Measurements from ENCODE around the gene CDH15. TPM values are rescaled to one million over a fixed set of nuclear protein-coding genes. Genes with fewer than 3 reads are reported as not detected.
"Not testable (repeated sequence)": the region's sequence is repeated elsewhere in the genome, so short reads cannot be mapped to it uniquely, and the experiment has no call there.

The CDH15 gene
- polyA plus RNA-seq, 3 donors from 2014 or later = not detected

- not testable (repeated sequence) for H3K27ac Mint-ChIP-seq; H3K4me3 Mint-ChIP-seq; H3K36me3 Mint-ChIP-seq; H3K4me1 Mint-ChIP-seq; H3K27me3 Mint-ChIP-seq (ENCODE audit: low read depth in 3 of 3); H3K9me3 Mint-ChIP-seq; DNase-seq
Measured at GRCh38 chr16:89165681-89165979, 5.9 kb upstream of the CDH15 start.

- H3K27ac Mint-ChIP-seq = no peak overlapping the region
- peaks cover 0 to 6% (median 4%) of the 10 kb centered on the region in 3 donors for H3K27me3 Mint-ChIP-seq (ENCODE audit: low read depth in 3 of 3)
- no peak for DNase-seq
- no peak overlapping the region for H3K4me3 Mint-ChIP-seq
- peaks cover 8 to 9% of the 10 kb centered on the region in 2 donors for H3K4me1 Mint-ChIP-seq
- H3K36me3 Mint-ChIP-seq = no peaks in the 10 kb centered on the region
- H3K9me3 Mint-ChIP-seq = no peaks in the 10 kb centered on the region
Measured at GRCh38 chr16:89166696-89167424, 4.7 kb upstream of the CDH15 start.

- DNase-seq = peak; percentile 66 to 78 (median 70)
- H3K27ac Mint-ChIP-seq = no peak overlapping the region
- H3K36me3 Mint-ChIP-seq = no peaks in the 10 kb centered on the region
- no peak overlapping the region for H3K4me3 Mint-ChIP-seq
- H3K9me3 Mint-ChIP-seq = no peaks in the 10 kb centered on the region
- peaks cover 8 to 9% of the 10 kb centered on the region in 2 donors for H3K4me1 Mint-ChIP-seq
- H3K27me3 Mint-ChIP-seq (ENCODE audit: low read depth in 3 of 3) = peaks cover 0 to 4% (median 4%) of the 10 kb centered on the region in 3 donors
Measured at GRCh38 chr16:89167425-89167941, 4.1 kb upstream of the CDH15 start.

GRCh38 chr16:89168381-89169189, 3.0 kb upstream of the CDH15 start:
- peaks cover 8 to 9% of the 10 kb centered on the region in 2 donors for H3K4me1 Mint-ChIP-seq
- H3K9me3 Mint-ChIP-seq = no peaks in the 10 kb centered on the region
- DNase-seq = no peak
- H3K27ac Mint-ChIP-seq = no peak overlapping the region
- no peaks in the 10 kb centered on the region for H3K36me3 Mint-ChIP-seq
- no peak overlapping the region for H3K4me3 Mint-ChIP-seq
- peaks cover 0 to 4% (median 4%) of the 10 kb centered on the region in 3 donors for H3K27me3 Mint-ChIP-seq (ENCODE audit: low read depth in 3 of 3)

- H3K36me3 Mint-ChIP-seq = no peaks in the 10 kb centered on the region
- no peak overlapping the region for H3K4me3 Mint-ChIP-seq
- H3K9me3 Mint-ChIP-seq = no peaks in the 10 kb centered on the region
- peaks cover 8 to 10% of the 10 kb centered on the region in 2 donors for H3K4me1 Mint-ChIP-seq
- no peak overlapping the region for H3K27ac Mint-ChIP-seq
- no peak for DNase-seq
- peaks cover 0 to 4% (median 3%) of the 10 kb centered on the region in 3 donors for H3K27me3 Mint-ChIP-seq (ENCODE audit: low read depth in 3 of 3)
Measured at GRCh38 chr16:89169778-89170177, 1.8 kb upstream of the CDH15 start.

- Mint-ChIP-seq H3K27me3 (ENCODE audit: low read depth in 3 of 3) (peaks cover 0 to 4% (median 3%) of the 10 kb centered on the region in 3 donors), H3K36me3 (no peaks in the 10 kb centered on the region), H3K4me1 (peaks cover 8 to 10% of the 10 kb centered on the region in 2 donors), H3K27ac (peak overlapping the region in 3 of 6 donors; percentile 38 to 69 (median 45)), H3K4me3 (peak overlapping the region; percentile 65 to 75 (median 73)), H3K9me3 (no peaks in the 10 kb centered on the region)
- no peak for DNase-seq
Measured at GRCh38 chr16:89170346-89171215, 967 bp upstream of the CDH15 start.

GRCh38 chr16:89172171-89172527, 601 bp downstream of the CDH15 start:
- peaks cover 0 to 3% (median 2%) of the 10 kb centered on the region in 3 donors for H3K27me3 Mint-ChIP-seq (ENCODE audit: low read depth in 3 of 3)
- H3K27ac Mint-ChIP-seq = no peak overlapping the region
- H3K36me3 Mint-ChIP-seq = no peaks in the 10 kb centered on the region
- no peak overlapping the region for H3K4me3 Mint-ChIP-seq
- DNase-seq = no peak
- H3K9me3 Mint-ChIP-seq = no peaks in the 10 kb centered on the region
- H3K4me1 Mint-ChIP-seq = peaks cover 8 to 10% of the 10 kb centered on the region in 2 donors

- no peak overlapping the region for H3K27ac Mint-ChIP-seq
- peaks cover 8 to 10% of the 10 kb centered on the region in 2 donors for H3K4me1 Mint-ChIP-seq
- no peak for DNase-seq
- no peak overlapping the region for H3K4me3 Mint-ChIP-seq
- peaks cover 0 to 3% (median 2%) of the 10 kb centered on the region in 3 donors for H3K27me3 Mint-ChIP-seq (ENCODE audit: low read depth in 3 of 3)
- no peaks in the 10 kb centered on the region for H3K9me3 Mint-ChIP-seq
- no peaks in the 10 kb centered on the region for H3K36me3 Mint-ChIP-seq
Measured at GRCh38 chr16:89172528-89173173, 1.1 kb downstream of the CDH15 start.

GRCh38 chr16:89173174-89173921, 1.8 kb downstream of the CDH15 start:
- Mint-ChIP-seq H3K36me3 (no peaks in the 10 kb centered on the region), H3K4me3 (no peak overlapping the region), H3K4me1 (peaks cover 8 to 10% of the 10 kb centered on the region in 2 donors), H3K27me3 (ENCODE audit: low read depth in 3 of 3) (peaks cover 0 to 3% (median 0%) of the 10 kb centered on the region in 3 donors), H3K27ac (no peak overlapping the region), H3K9me3 (no peaks in the 10 kb centered on the region)
- no peak for DNase-seq

- H3K4me1 Mint-ChIP-seq = peaks cover 8 to 10% of the 10 kb centered on the region in 2 donors
- no peak overlapping the region for H3K27ac Mint-ChIP-seq
- no peaks in the 10 kb centered on the region for H3K9me3 Mint-ChIP-seq
- H3K27me3 Mint-ChIP-seq (ENCODE audit: low read depth in 3 of 3) = peaks cover 0 to 1% (median 0%) of the 10 kb centered on the region in 3 donors
- H3K4me3 Mint-ChIP-seq = no peak overlapping the region
- DNase-seq = no peak
- H3K36me3 Mint-ChIP-seq = no peaks in the 10 kb centered on the region
Measured at GRCh38 chr16:89174055-89174827, 2.7 kb downstream of the CDH15 start.

- Mint-ChIP-seq H3K4me1 (peaks cover 8 to 10% of the 10 kb centered on the region in 2 donors), H3K27me3 (ENCODE audit: low read depth in 3 of 3) (no peaks in the 10 kb centered on the region), H3K27ac (no peak overlapping the region)
Measured at GRCh38 chr16:89174877-89175276, 3.3 kb downstream of the CDH15 start.

More at GRCh38 chr16:89174877-89175276, 3.3 kb downstream of the CDH15 start:
- no peak for DNase-seq
- no peaks in the 10 kb centered on the region for H3K36me3 Mint-ChIP-seq
- no peaks in the 10 kb centered on the region for H3K9me3 Mint-ChIP-seq
- no peak overlapping the region for H3K4me3 Mint-ChIP-seq

Data from immature natural killer cell (primary cell).